Activated T-cell treated with anti-CD3 and anti-CD28 coated beads, Interleukin-2, amount 50 U/mL, for 24 hours (primary cell): ENCODE results near the gene MSLN.
A peak's percentile ranks its signal among the peaks of the same experiment; 100 is the strongest.

Source experiments
- DNase-seq: peaks from one replicate; pipeline ENCODE4 v3.0.0-alpha.2; 2020
- H3K27ac Mint-ChIP-seq: 2 replicates; pipeline ENCODE4 v1.8.0; 2020; ENCODE audit warnings: mild to moderate bottlenecking, mixed read lengths
- H3K27me3 Mint-ChIP-seq: 2 replicates; pipeline ENCODE4 v1.8.0; 2020; ENCODE audit warnings: mixed read lengths
- H3K36me3 Mint-ChIP-seq: 2 replicates; pipeline ENCODE4 v1.8.0; 2020; ENCODE audit warnings: low read depth, mixed read lengths
- H3K4me1 Mint-ChIP-seq: 2 replicates; pipeline ENCODE4 v1.8.0; 2020; ENCODE audit warnings: low read depth, mixed read lengths
- H3K4me3 Mint-ChIP-seq: 2 replicates; pipeline ENCODE4 v1.8.0; 2020; ENCODE audit warnings: mild to moderate bottlenecking, moderate library complexity, mixed read lengths
- H3K9me3 Mint-ChIP-seq: 2 replicates; pipeline ENCODE4 v1.8.0; 2020; ENCODE audit warnings: mixed read lengths

The MSLN gene

GRCh38 chr16:719815-720446 lies 40.6 kb upstream of the MSLN start:
- no peaks in the 10 kb centered on the region for H3K9me3 Mint-ChIP-seq
- peak overlapping the region; percentile 85 for H3K4me3 Mint-ChIP-seq
- peak overlapping the region; percentile 89 for H3K27ac Mint-ChIP-seq
- H3K27me3 Mint-ChIP-seq, result peaks cover 3% of the 10 kb centered on the region
- peaks cover 12% of the 10 kb centered on the region for H3K36me3 Mint-ChIP-seq
- peaks cover 29% of the 10 kb centered on the region for H3K4me1 Mint-ChIP-seq
- DNase-seq, result no peak

- peak overlapping the region; percentile 89 for H3K27ac Mint-ChIP-seq
Observed at GRCh38 chr16:720447-720989, 40.0 kb upstream of the MSLN start.

GRCh38 chr16:720990-721764 lies 39.4 kb upstream of the MSLN start, which contains the start of gene ANTKMT:
ANTKMT (plus strand) TSS chr16:721146; CDS start chr16:721275, 129 bp downstream.
- peaks cover 12% of the 10 kb centered on the region for H3K36me3 Mint-ChIP-seq
- peak within 1 kb of the TSS; percentile 89 for H3K27ac Mint-ChIP-seq
- peaks cover 30% of the 10 kb centered on the region for H3K4me1 Mint-ChIP-seq
- peaks cover 3% of the 10 kb centered on the region for H3K27me3 Mint-ChIP-seq
- H3K9me3 Mint-ChIP-seq, result no peaks in the 10 kb centered on the region
- peak within 1 kb of the TSS; percentile 85 for H3K4me3 Mint-ChIP-seq
- DNase-seq, result peak; percentile 90

More at GRCh38 chr16:720447-720989, 40.0 kb upstream of the MSLN start:
- peaks cover 29% of the 10 kb centered on the region for H3K4me1 Mint-ChIP-seq
- peaks cover 12% of the 10 kb centered on the region for H3K36me3 Mint-ChIP-seq
- H3K9me3 Mint-ChIP-seq, result no peaks in the 10 kb centered on the region
- peak; percentile 75 for DNase-seq
- H3K27me3 Mint-ChIP-seq, result peaks cover 3% of the 10 kb centered on the region
- H3K4me3 Mint-ChIP-seq, result peak overlapping the region; percentile 85

- no peak for DNase-seq
- H3K4me3 Mint-ChIP-seq, result peak overlapping the region; percentile 67
- H3K4me1 Mint-ChIP-seq, result peaks cover 30% of the 10 kb centered on the region
- peak overlapping the region; percentile 11 for H3K27ac Mint-ChIP-seq
- peaks cover 12% of the 10 kb centered on the region for H3K36me3 Mint-ChIP-seq
- H3K9me3 Mint-ChIP-seq, result no peaks in the 10 kb centered on the region
- no peaks in the 10 kb centered on the region for H3K27me3 Mint-ChIP-seq
Observed at GRCh38 chr16:721765-722540, 38.6 kb upstream of the MSLN start.

- DNase-seq, result no peak
- Mint-ChIP-seq H3K9me3 (no peaks in the 10 kb centered on the region), H3K4me3 (peak overlapping the region; percentile 67), H3K27me3 (no peaks in the 10 kb centered on the region), H3K4me1 (peaks cover 30% of the 10 kb centered on the region), H3K36me3 (peaks cover 12% of the 10 kb centered on the region), H3K27ac (no peak overlapping the region)
Observed at GRCh38 chr16:722835-723633, 37.5 kb upstream of the MSLN start.

GRCh38 chr16:723695-724094 lies 36.8 kb upstream of the MSLN start:
- Mint-ChIP-seq H3K36me3 (peaks cover 12% of the 10 kb centered on the region), H3K27ac (no peak overlapping the region), H3K9me3 (no peaks in the 10 kb centered on the region), H3K27me3 (no peaks in the 10 kb centered on the region), H3K4me1 (peaks cover 29% of the 10 kb centered on the region), H3K4me3 (no peak overlapping the region)
- DNase-seq, result no peak

- peaks cover 22% of the 10 kb centered on the region for H3K4me1 Mint-ChIP-seq
- peaks cover 12% of the 10 kb centered on the region for H3K36me3 Mint-ChIP-seq
- H3K4me3 Mint-ChIP-seq, result no peak overlapping the region
- no peaks in the 10 kb centered on the region for H3K9me3 Mint-ChIP-seq
- H3K27me3 Mint-ChIP-seq, result no peaks in the 10 kb centered on the region
- no peak overlapping the region for H3K27ac Mint-ChIP-seq
- no peak for DNase-seq
Observed at GRCh38 chr16:724188-725040, 36.1 kb upstream of the MSLN start.

GRCh38 chr16:725041-725376 lies 35.5 kb upstream of the MSLN start:
- no peaks in the 10 kb centered on the region for H3K9me3 Mint-ChIP-seq
- no peak for DNase-seq
- H3K4me1 Mint-ChIP-seq, result peaks cover 17% of the 10 kb centered on the region
- H3K4me3 Mint-ChIP-seq, result no peak overlapping the region
- no peaks in the 10 kb centered on the region for H3K27me3 Mint-ChIP-seq
- peaks cover 17% of the 10 kb centered on the region for H3K36me3 Mint-ChIP-seq
- no peak overlapping the region for H3K27ac Mint-ChIP-seq

- H3K4me3 Mint-ChIP-seq, result no peak overlapping the region
- H3K36me3 Mint-ChIP-seq, result peaks cover 16% of the 10 kb centered on the region
- H3K27me3 Mint-ChIP-seq, result no peaks in the 10 kb centered on the region
- H3K27ac Mint-ChIP-seq, result no peak overlapping the region
- no peaks in the 10 kb centered on the region for H3K9me3 Mint-ChIP-seq
- peak; percentile 43 for DNase-seq
- peaks cover 12% of the 10 kb centered on the region for H3K4me1 Mint-ChIP-seq
Observed at GRCh38 chr16:725463-726187, 34.9 kb upstream of the MSLN start.

- H3K4me3 Mint-ChIP-seq, result peak overlapping the region; percentile 70
- no peaks in the 10 kb centered on the region for H3K9me3 Mint-ChIP-seq
- H3K27ac Mint-ChIP-seq, result peak overlapping the region; percentile 73
- no peaks in the 10 kb centered on the region for H3K27me3 Mint-ChIP-seq
- no peak for DNase-seq
- peaks cover 12% of the 10 kb centered on the region for H3K4me1 Mint-ChIP-seq
- H3K36me3 Mint-ChIP-seq, result peaks cover 18% of the 10 kb centered on the region
Observed at GRCh38 chr16:726188-726437, 34.4 kb upstream of the MSLN start.

GRCh38 chr16:726438-727290 lies 33.9 kb upstream of the MSLN start, which contains the start of the genes CCDC78 and HAGHL:
CCDC78 (minus strand) TSS chr16:726443; CDS start chr16:726367, 76 bp downstream.
HAGHL (plus strand) TSS chr16:727106; CDS start chr16:727510, 404 bp downstream.
- Mint-ChIP-seq H3K4me3 (peak within 1 kb of the TSS; percentile 70), H3K27ac (peak within 1 kb of the TSS; percentile 73), H3K27me3 (no peaks in the 10 kb centered on the region), H3K4me1 (peaks cover 12% of the 10 kb centered on the region), H3K9me3 (no peaks in the 10 kb centered on the region), H3K36me3 (peaks cover 20% of the 10 kb centered on the region)
- DNase-seq, result peak; percentile 79

- H3K9me3 Mint-ChIP-seq, result no peaks in the 10 kb centered on the region
- peak; percentile 64 for DNase-seq
- peaks cover 9% of the 10 kb centered on the region for H3K4me1 Mint-ChIP-seq
- H3K36me3 Mint-ChIP-seq, result peaks cover 28% of the 10 kb centered on the region
- peak overlapping the region; percentile 70 for H3K4me3 Mint-ChIP-seq
- H3K27me3 Mint-ChIP-seq, result no peaks in the 10 kb centered on the region
- no peak overlapping the region for H3K27ac Mint-ChIP-seq
Observed at GRCh38 chr16:727291-727977, 33.1 kb upstream of the MSLN start.
